Neural progenitor cell (in vitro differentiated cells): ENCODE data around the gene IPPK. TPM values are rescaled to one million over a fixed set of nuclear protein-coding genes. Genes with fewer than 3 reads are reported as not detected.

Experiments
- DNase-seq: peaks from one replicate; pipeline ENCODE4 v3.0.0-alpha.2; 2016; ENCODE audit warnings: low spot score
- H2AFZ ChIP-seq: fragments of 200-600 bp; sonication (generic); replicated peaks from 2 replicates; pipeline ENCODE4 v1.6.1; 2016; ENCODE audit warnings: antibody characterized with exemption
- H3F3A ChIP-seq: fragments of 200-600 bp; sonication (generic); 2 replicates; pipeline ENCODE4 v1.6.1; 2016; ENCODE audit warnings: antibody characterized with exemption, low read depth
- H3K27ac ChIP-seq: fragments of 200-600 bp; sonication (generic); 2 replicates; pipeline ENCODE4 v1.5.1; 2016; ENCODE audit warnings: mild to moderate bottlenecking
- H3K27me3 ChIP-seq: fragments of 200-600 bp; sonication (generic); 2 replicates; pipeline ENCODE4 v1.6.1; 2016; ENCODE audit warnings: mild to moderate bottlenecking, moderate library complexity
- H3K36me3 ChIP-seq: fragments of 200-600 bp; sonication (generic); 2 replicates; pipeline ENCODE4 v1.5.1; 2016
- H3K4me1 ChIP-seq: fragments of 200-600 bp; sonication (generic); 2 replicates; pipeline ENCODE4 v1.6.1; 2016; ENCODE audit warnings: mixed run types
- H3K4me2 ChIP-seq: fragments of 200-600 bp; sonication (generic); 2 replicates; pipeline ENCODE4 v1.6.1; 2016
- H3K4me3 ChIP-seq: fragments of 200-600 bp; sonication (generic); 2 replicates; pipeline ENCODE4 v1.5.1; 2016
- H3K79me2 ChIP-seq: fragments of 200-600 bp; sonication (generic); 2 replicates; pipeline ENCODE4 v1.6.1; 2016; ENCODE audit warnings: low read depth
- H3K9ac ChIP-seq: fragments of 200-600 bp; sonication (generic); 2 replicates; pipeline ENCODE4 v1.6.1; 2016
- H3K9me3 ChIP-seq: fragments of 200-600 bp; sonication (generic); 2 replicates; pipeline ENCODE4 v1.5.1; 2016; ENCODE audit warnings: low read depth
- H4K20me1 ChIP-seq: fragments of 200-600 bp; sonication (generic); 2 replicates; pipeline ENCODE4 v1.6.1; 2016; ENCODE audit warnings: low read depth
- H3K27ac Mint-ChIP-seq: 3 replicates; pipeline ENCODE4 v1.8.0; 2021; ENCODE audit warnings: mixed read lengths
- H3K27me3 Mint-ChIP-seq: 2 replicates; pipeline ENCODE4 v1.8.0; 2022; ENCODE audit warnings: low read depth, mild to moderate bottlenecking, inconsistent platforms, moderate library complexity, mixed read lengths; ENCODE audit not compliant: insufficient read depth
- H3K36me3 Mint-ChIP-seq: 3 replicates; pipeline ENCODE4 v1.8.0; 2021; ENCODE audit warnings: mixed read lengths
- H3K4me1 Mint-ChIP-seq: 3 replicates; pipeline ENCODE4 v1.8.0; 2021; ENCODE audit warnings: mixed read lengths
- H3K4me3 Mint-ChIP-seq: 3 replicates; pipeline ENCODE4 v1.8.0; 2021; ENCODE audit warnings: mild to moderate bottlenecking, moderate library complexity, mixed read lengths
- H3K9me3 Mint-ChIP-seq: 3 replicates; pipeline ENCODE4 v1.8.0; 2020; ENCODE audit warnings: mixed read lengths
- CTCF ChIP-seq: fragments of 200-600 bp; sonication (generic); IDR thresholded peaks from 2 replicates; pipeline ENCODE4 v1.5.1; 2017; ENCODE audit warnings: antibody characterized with exemption, mild to moderate bottlenecking
- EZH2 ChIP-seq: fragments of 200-600 bp; sonication (generic); IDR thresholded peaks from 2 replicates; pipeline ENCODE4 v1.6.1; 2017; ENCODE audit warnings: antibody characterized with exemption, mild to moderate bottlenecking, moderate library complexity
- EZH2phosphoT487 ChIP-seq: fragments of 200-600 bp; sonication (generic); IDR thresholded peaks from 2 replicates; pipeline ENCODE4 v1.6.1; 2017; ENCODE audit warnings: antibody characterized with exemption
- total RNA-seq: library from RNA; depleted of rRNA; stranded (reverse); fragments of >200 nt; gene quantifications from 2 replicates; pipeline ENCODE4 v1.2.3, GENCODE V29; 2015; ENCODE audit warnings: low replicate concordance

The IPPK gene
- total RNA-seq, 1 donor from 2014 or later = 16.8 TPM

GRCh38 chr9:92632641-92633040 is 37.3 kb downstream of the IPPK start:
- Mint-ChIP-seq H3K36me3 (peaks cover 17% of the 10 kb centered on the region), H3K27me3 (peaks cover 3% of the 10 kb centered on the region), H3K4me1 (no peaks in the 10 kb centered on the region), H3K9me3 (no peaks in the 10 kb centered on the region), H3K4me3 (no peak overlapping the region), H3K27ac (no peak overlapping the region)
- Histone ChIP-seq H3K27ac (no peak overlapping the region), H3K4me1 (no peaks in the 10 kb centered on the region), H3K27me3 (no peaks in the 10 kb centered on the region), H3F3A (no peaks in the 10 kb centered on the region), H3K9me3 (no peaks in the 10 kb centered on the region), H3K36me3 (peaks cover 3% of the 10 kb centered on the region), H3K4me2 (no peak overlapping the region), H3K79me2 (no peaks in the 10 kb centered on the region), H3K4me3 (no peak overlapping the region), H2AFZ (no peak overlapping the region), H3K9ac (no peak overlapping the region), H4K20me1 (peaks cover 5% of the 10 kb centered on the region)
- no peak for TF ChIP-seq CTCF
- TF ChIP-seq EZH2 = no peak
- TF ChIP-seq EZH2phosphoT487 = no peak
- DNase-seq = no peak

- no peak for TF ChIP-seq EZH2phosphoT487
- no peak for TF ChIP-seq EZH2
- no peak for TF ChIP-seq CTCF
- Mint-ChIP-seq H3K4me3 (no peak overlapping the region), H3K4me1 (no peaks in the 10 kb centered on the region), H3K27me3 (peaks cover 3% of the 10 kb centered on the region), H3K9me3 (no peaks in the 10 kb centered on the region), H3K27ac (no peak overlapping the region), H3K36me3 (peaks cover 21% of the 10 kb centered on the region)
- Histone ChIP-seq H3K4me1 (no peaks in the 10 kb centered on the region), H3K9ac (no peak overlapping the region), H3K36me3 (peaks cover 3% of the 10 kb centered on the region), H3K27ac (no peak overlapping the region), H3K79me2 (no peaks in the 10 kb centered on the region), H3K4me2 (no peak overlapping the region), H3K4me3 (no peak overlapping the region), H3K27me3 (no peaks in the 10 kb centered on the region), H2AFZ (no peak overlapping the region), H3K9me3 (no peaks in the 10 kb centered on the region), H4K20me1 (peaks cover 5% of the 10 kb centered on the region), H3F3A (no peaks in the 10 kb centered on the region)
- no peak for DNase-seq
These were observed 38.2 kb downstream of the IPPK start for GRCh38 chr9:92631452-92632343.

GRCh38 chr9:92627651-92628050 is 42.3 kb downstream of the IPPK start:
- H3K36me3 Mint-ChIP-seq = peaks cover 28% of the 10 kb centered on the region
- H3K4me1 Mint-ChIP-seq = no peaks in the 10 kb centered on the region

More at GRCh38 chr9:92627651-92628050, 42.3 kb downstream of the IPPK start:
- Histone ChIP-seq H3K36me3 (no peaks in the 10 kb centered on the region), H3K27ac (no peak overlapping the region), H3K79me2 (no peaks in the 10 kb centered on the region), H3K9me3 (no peaks in the 10 kb centered on the region), H3F3A (no peaks in the 10 kb centered on the region), H3K4me3 (no peak overlapping the region), H3K27me3 (no peaks in the 10 kb centered on the region), H2AFZ (no peak overlapping the region), H3K4me2 (no peak overlapping the region), H4K20me1 (no peaks in the 10 kb centered on the region), H3K9ac (no peak overlapping the region), H3K4me1 (no peaks in the 10 kb centered on the region)
- Mint-ChIP-seq H3K4me3 (no peak overlapping the region), H3K27ac (no peak overlapping the region), H3K9me3 (no peaks in the 10 kb centered on the region), H3K27me3 (peaks cover 2% of the 10 kb centered on the region)
- no peak for TF ChIP-seq CTCF
- no peak for TF ChIP-seq EZH2
- no peak for TF ChIP-seq EZH2phosphoT487
- no peak for DNase-seq
